EH (cell line): ENCODE results near the gene PDE7B.

ENCODE experiments used
- DNase-seq: peaks from one replicate; pipeline ENCODE4 v3.0.0-alpha.2; 2015; ENCODE audit warnings: low read depth

Gene PDE7B

GRCh38 chr6:135990439-135990838 lies 138.9 kb downstream of the PDE7B start:
- no peak for DNase-seq

GRCh38 chr6:135990855-135991464 lies 139.5 kb downstream of the PDE7B start:
- DNase-seq, result no peak

DNA sequence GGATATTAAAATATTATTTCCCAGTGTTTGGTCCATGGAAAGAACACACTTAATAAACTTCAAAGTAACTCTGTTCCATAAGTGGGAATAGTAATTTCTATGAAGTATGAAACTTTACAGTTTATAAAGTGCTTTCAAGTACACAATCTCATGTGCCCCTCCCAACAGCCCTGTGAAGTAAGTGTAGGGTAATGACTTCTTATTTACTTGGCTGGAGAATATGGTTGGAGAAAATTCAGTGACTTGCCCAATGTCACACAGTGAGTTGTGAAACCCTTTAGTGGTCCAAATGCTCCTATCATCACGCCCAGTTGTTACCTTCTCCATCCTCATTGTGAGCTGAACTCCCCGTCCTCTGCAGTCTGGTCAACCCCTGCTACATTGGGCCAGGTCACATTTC lies 141.2 kb downstream of the PDE7B start:
- no peak for DNase-seq

DNA sequence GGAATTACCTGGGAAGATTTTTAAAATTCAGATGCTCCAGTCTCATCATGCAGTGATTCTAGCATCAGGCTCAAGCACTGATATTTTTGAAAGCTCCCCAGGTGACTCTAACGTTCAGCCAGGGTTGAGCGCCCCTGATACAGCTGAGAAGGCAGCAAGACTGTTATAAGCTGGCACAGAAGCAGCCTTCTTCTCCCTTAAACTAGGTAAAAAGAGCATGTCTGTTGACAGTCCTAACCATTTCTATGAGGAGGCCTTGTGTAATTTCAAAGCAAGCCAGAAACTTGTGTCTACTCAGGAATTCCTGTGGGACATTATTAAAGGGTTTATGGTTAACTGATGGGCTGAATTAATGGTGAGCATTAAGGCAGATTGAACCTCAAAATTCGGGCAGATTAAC lies 141.9 kb downstream of the PDE7B start:
- DNase-seq, result no peak

DNA sequence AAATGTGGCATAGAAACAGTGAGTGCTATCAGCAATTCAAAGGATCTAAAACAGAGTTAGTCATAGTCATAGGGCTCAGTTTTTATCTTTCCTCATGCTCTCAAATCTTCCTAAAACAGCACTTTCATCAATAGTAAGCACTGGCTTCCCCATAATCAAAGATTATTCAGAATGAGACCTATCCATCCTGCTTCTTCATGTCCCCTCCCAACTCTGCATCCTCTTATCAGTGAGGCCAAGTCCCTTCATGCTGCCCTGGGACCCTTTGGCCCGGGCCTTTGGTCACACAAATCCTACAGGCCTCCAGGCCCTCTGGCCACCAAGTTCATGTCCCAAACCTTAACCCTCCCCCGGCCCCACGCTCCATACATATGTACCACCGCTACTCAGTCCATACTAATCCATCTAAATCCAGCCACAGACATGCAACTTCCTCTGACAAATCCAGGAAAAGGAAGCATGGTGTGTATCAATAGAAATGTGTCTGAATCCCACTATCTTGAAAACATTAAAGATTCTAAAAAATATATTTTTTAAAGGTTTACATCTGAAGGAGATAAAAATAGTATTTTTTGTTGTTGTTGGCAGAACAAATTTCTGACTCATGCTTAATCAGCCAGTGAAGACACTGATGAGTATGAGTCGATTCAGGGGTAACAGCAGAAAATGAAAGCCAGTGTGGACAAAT lies 143.5 kb downstream of the PDE7B start:
- DNase-seq, result peak; percentile 87

GRCh38 chr6:135995545-135995898 lies 144.0 kb downstream of the PDE7B start:
- no peak for DNase-seq

- DNase-seq, result no peak
Observed at GRCh38 chr6:135996668-135997067, 145.2 kb downstream of the PDE7B start.

DNA sequence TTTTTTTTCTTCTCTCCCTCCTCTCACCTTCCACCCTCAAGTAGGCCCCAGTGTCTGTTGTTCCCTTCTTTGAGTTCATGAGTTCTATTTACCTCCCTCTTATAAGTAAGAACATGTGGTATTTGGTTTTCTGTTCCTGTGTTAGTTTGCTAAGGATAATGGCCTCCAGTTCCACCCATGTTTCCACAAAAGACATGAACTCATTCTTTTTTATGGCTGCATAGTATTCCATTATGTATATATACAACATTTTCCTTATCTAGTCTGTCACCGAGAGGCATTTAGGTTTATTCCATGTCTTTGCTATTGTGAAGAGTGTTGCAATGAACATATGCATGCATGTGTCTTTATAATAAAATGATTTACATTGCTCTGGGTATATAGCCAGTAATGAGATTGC lies 147.9 kb downstream of the PDE7B start:
- DNase-seq, result no peak

DNA sequence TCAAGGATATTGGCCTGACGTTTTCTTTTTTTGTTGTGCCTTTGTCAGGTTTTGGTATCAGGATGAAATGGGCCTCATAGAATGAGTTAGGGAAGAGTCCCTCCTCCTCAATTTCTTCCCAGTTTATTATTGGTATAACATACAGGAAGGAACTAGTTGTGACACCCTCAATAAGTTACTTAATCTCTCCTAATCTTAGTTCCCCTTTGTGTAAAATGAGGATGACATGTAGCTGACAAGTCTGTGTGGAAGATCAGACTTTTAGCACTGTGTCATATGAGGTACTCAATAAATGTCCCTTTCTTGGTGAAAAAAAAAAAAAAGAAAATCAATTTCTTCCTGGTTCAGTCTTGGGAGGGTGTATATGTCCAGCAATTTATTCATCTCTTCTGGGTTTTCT lies 155.8 kb downstream of the PDE7B start:
- DNase-seq, result no peak

DNA sequence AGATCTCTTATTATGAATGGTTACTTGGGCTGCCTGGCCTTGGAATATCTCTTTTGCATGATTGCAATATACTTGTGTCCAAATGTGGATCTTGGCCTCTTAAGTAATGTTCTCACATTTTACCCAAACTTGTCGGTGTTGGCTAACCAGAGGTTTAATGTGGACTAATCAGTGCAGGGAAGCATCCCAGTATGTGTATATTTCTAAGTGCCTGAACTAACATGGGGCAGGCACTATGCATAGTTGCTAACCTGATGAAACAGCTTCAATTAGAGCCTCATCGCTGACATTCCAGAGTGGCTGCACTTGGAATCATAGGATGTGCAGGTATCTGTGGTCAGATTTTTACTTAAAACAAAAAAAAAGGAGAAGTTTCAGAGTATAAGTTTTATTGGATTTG lies 160.0 kb downstream of the PDE7B start:
- peak; percentile 49 for DNase-seq

DNA sequence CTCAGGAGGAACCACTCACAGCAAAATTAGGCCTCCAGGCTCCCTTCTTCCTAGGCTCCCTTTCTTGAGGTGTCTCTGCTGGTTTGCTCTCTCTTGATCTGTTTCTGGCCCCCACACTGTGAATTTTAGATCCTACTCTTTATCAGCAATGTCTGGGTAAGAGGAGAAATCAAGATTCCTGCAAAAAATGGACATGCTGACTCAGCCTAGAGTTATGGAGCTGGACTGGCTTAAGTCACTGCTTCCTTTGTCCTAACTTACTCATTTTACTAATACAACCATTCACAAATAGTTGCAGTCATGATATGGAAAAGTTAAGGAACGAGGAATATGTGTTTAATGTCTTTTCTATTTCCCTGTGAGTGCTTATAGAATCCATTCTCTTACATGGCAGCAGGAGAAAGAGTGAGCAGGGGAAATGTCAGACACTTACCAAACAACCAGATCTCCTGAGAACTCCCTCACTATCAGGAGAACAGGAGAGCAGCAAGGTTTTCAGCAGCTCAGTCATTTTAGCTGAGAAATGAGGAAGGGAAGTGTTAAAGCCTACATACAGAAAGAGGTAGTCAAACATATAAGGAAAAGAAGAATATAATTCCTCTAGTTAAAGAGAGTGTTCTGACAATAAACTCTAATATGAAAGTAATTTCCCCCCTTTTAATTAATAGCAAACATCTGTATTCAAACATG lies 160.8 kb downstream of the PDE7B start:
- DNase-seq, result peak; percentile 88

DNA sequence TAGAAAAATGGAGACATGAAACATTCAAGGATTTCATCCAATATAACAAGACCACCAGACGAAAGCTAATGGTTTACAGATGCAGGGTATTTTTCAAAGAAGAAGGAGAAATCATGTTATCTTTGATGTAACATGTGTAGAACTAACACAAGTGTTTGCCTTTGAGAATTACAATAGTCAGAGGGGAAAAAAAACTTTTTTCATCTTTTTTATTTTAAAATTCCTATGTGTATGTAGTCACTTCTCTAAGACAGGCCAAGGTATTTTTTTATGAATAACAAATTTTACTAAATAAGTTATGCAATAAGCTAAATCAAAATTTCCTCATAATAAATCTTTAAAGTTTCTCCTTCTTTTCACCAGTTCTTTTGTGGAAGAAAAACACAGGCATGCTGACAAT lies 161.4 kb downstream of the PDE7B start:
- DNase-seq, result peak; percentile 22

GRCh38 chr6:136014454-136015437 lies 163.2 kb downstream of the PDE7B start:
- DNase-seq, result peak; percentile 99

GRCh38 chr6:136015531-136015930 lies 164.0 kb downstream of the PDE7B start:
- peak; percentile 72 for DNase-seq

- DNase-seq, result peak; percentile 57
Observed at GRCh38 chr6:136016228-136017225, 165.0 kb downstream of the PDE7B start.

GRCh38 chr6:136020691-136021090 lies 169.2 kb downstream of the PDE7B start:
- DNase-seq, result no peak

DNA sequence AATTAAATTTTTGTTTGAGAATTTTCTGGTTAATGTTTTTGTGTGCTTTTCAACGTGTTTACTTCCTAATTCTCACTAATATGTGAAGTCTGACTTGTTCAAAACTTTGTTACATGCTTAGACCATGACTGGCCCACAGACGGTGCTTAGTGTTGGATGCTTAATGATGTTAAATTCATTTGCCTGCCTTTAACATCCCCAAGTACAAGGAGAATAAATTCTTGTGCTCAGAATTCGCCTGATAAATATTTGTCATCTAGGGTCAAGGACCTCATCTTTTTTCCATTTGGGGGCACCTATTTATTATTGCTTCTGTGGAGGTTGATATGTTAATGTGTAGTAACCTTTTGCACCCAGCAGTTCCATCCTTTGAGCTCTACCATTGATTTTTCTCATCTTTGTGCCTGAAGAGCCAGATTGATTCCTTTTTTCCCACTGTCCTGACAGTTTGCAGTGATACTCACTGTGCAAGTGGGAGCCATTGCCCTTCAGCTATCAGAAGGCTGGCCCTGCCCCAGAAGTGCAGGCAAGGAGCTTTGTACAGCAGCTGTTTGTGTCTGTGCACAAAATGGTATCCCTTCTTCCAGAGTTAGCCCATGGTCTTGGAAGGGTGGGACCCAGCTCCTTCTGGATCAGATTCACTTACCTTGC lies 170.8 kb downstream of the PDE7B start:
- DNase-seq, result no peak

DNA sequence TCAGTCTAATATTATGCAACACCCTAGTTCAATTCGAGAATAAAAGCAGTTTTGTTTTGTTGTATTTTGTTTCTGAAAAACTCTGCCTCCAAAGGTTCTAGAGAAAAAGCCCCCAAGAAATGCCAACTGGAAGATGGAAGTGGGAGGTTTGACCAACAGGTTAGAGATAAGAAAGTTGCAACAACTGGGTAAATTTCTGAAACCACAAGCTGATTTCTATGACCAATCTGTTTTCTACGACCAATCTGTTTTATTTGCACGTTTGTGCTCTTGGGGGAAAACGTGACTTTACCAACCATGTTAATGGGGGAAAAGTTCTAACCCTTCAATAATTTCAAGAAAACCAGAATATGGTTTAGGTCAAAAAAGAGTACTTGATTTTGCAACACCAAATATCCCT lies 173.2 kb downstream of the PDE7B start:
- no peak for DNase-seq

DNA sequence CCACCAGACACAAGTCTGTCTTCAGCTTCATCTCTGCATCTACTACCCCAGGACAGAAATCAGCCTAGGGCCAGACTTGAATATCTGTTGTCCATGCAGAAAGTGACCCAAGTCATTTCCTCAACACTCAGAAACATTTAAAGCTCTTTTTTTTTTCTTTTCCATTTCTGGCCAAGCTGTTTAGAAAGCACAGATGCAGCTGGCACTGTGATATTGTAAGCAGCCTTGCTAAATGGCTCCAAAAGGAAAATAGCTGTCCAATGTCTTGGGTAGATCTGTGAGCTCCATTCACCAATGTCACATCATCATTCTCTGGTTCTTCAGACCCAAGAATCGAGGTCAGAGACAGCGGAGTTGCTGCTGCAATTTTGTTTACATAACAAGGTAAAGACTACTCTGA lies 174.2 kb downstream of the PDE7B start:
- no peak for DNase-seq

- peak; percentile 54 for DNase-seq
Observed at GRCh38 chr6:136030131-136030530, 178.6 kb downstream of the PDE7B start.

GRCh38 chr6:136031982-136032381 lies 180.5 kb downstream of the PDE7B start:
- peak; percentile 61 for DNase-seq
